ENCODE results near the gene RBPJL.
"Not testable (repeated sequence)": the region's sequence is repeated elsewhere in the genome, so short reads cannot be mapped to it uniquely, and the experiment has no call there.

RBPJL gene

GRCh38 chr20:45344168-45344860, 37.7 kb downstream of the RBPJL start:
- no peak for DNase-seq

GRCh38 chr20:45345104-45345936, 38.7 kb downstream of the RBPJL start:
- DNase-seq, result no peak

- no peak for DNase-seq
Observed at GRCh38 chr20:45346291-45346718, 39.7 kb downstream of the RBPJL start.

GRCh38 chr20:45346851-45347250, 40.2 kb downstream of the RBPJL start:
- no peak for DNase-seq

- no peak for DNase-seq
Observed at GRCh38 chr20:45347297-45347935, 40.8 kb downstream of the RBPJL start.

GRCh38 chr20:45347936-45348778, 41.5 kb downstream of the RBPJL start, which contains the start of gene SDC4:
SDC4 (minus strand) TSS chr20:45348424; CDS start chr20:45348384, 40 bp downstream.
- peak; percentile 84 for DNase-seq

GRCh38 chr20:45350217-45350616, 43.6 kb downstream of the RBPJL start:
- no peak for DNase-seq

GRCh38 chr20:45350795-45351194, 44.2 kb downstream of the RBPJL start:
- DNase-seq, result not testable (repeated sequence)

- DNase-seq, result no peak
Observed at GRCh38 chr20:45352729-45353128, 46.1 kb downstream of the RBPJL start.

GRCh38 chr20:45353746-45354145, 47.1 kb downstream of the RBPJL start:
- DNase-seq, result no peak

- DNase-seq, result no peak
Observed at GRCh38 chr20:45354423-45355208, 48.0 kb downstream of the RBPJL start.

- no peak for DNase-seq
Observed at GRCh38 chr20:45355209-45356084, 48.8 kb downstream of the RBPJL start.

- DNase-seq, result no peak
Observed at GRCh38 chr20:45358282-45359068, 51.8 kb downstream of the RBPJL start.

GRCh38 chr20:45359069-45359405, 52.4 kb downstream of the RBPJL start:
- no peak for DNase-seq

GRCh38 chr20:45359406-45360148, 52.9 kb downstream of the RBPJL start:
- DNase-seq, result no peak

GRCh38 chr20:45361793-45362192, 55.2 kb downstream of the RBPJL start:
- no peak for DNase-seq

- DNase-seq, result peak; percentile 100
Observed at GRCh38 chr20:45362804-45363610, 56.4 kb downstream of the RBPJL start, which contains the start of gene SYS1. SYS1 (plus strand) TSS chr20:45363156; CDS start chr20:45363532, 376 bp downstream.

Data from activated CD8-positive, alpha-beta memory T cell treated with anti-CD3 and anti-CD28 coated beads for 24 hours (primary cell).